SK-N-MC (cell line): ENCODE measurements around the gene HSPBAP1.

Source experiments
- EZH2 ChIP-seq: fragments of 200-600 bp; sonication (generic); IDR thresholded peaks from one replicate; pipeline ENCODE4 v1.6.1; 2017; ENCODE audit warnings: antibody characterized with exemption
- FOXP2 ChIP-seq: optimal IDR thresholded peaks from 2 replicates; pipeline ENCODE3; 2011; ENCODE audit warnings: mild to moderate bottlenecking, moderate library complexity; ENCODE audit not compliant: insufficient read depth; ENCODE audit errors: extremely low read length, control extremely low read depth
- POLR2AphosphoS5 ChIP-seq: IDR thresholded peaks from 2 replicates; pipeline ENCODE4 v1.6.1; 2012; ENCODE audit warnings: mild to moderate bottlenecking, low read depth, low read length, borderline replicate concordance

- no peak for TF ChIP-seq POLR2AphosphoS5
- no peak for TF ChIP-seq EZH2
- no peak for TF ChIP-seq FOXP2
These were observed 102.4 kb downstream of the HSPBAP1 start for GRCh38 chr3:122691195-122691594.
